KMS-11 (cell line): ENCODE measurements around the gene PTPRR.

Experiments
- H2AFZ ChIP-seq: fragments of 200-600 bp; sonication (generic); 2 replicates; pipeline ENCODE4 v1.6.1; 2016; ENCODE audit warnings: antibody characterized with exemption, mixed run types, low read depth
- H3K27ac ChIP-seq: fragments of 200-600 bp; sonication (generic); 2 replicates; pipeline ENCODE4 v1.6.1; 2016; ENCODE audit warnings: mild to moderate bottlenecking, mixed run types
- H3K27me3 ChIP-seq: fragments of 200-600 bp; sonication (generic); 2 replicates; pipeline ENCODE4 v1.6.1; 2017; ENCODE audit warnings: mild to moderate bottlenecking, low read depth, mixed run types, moderate library complexity; ENCODE audit not compliant: insufficient read depth
- H3K36me3 ChIP-seq: fragments of 200-600 bp; sonication (generic); 2 replicates; pipeline ENCODE4 v1.6.1; 2017; ENCODE audit warnings: mild to moderate bottlenecking, mixed run types; ENCODE audit not compliant: insufficient read depth
- H3K4me1 ChIP-seq: fragments of 200-600 bp; sonication (generic); 2 replicates; pipeline ENCODE4 v1.6.1; 2016; ENCODE audit warnings: mild to moderate bottlenecking, low read depth, mixed run types; ENCODE audit not compliant: poor library complexity, severe bottlenecking
- H3K4me2 ChIP-seq: fragments of 200-600 bp; sonication (generic); 2 replicates; pipeline ENCODE4 v1.7.0; 2016; ENCODE audit warnings: mild to moderate bottlenecking, mixed run types
- H3K4me3 ChIP-seq: fragments of 200-600 bp; sonication (generic); IDR thresholded peaks from 2 replicates; pipeline ENCODE4 v1.6.1; 2017; ENCODE audit warnings: low read depth, low read length, mixed read lengths; ENCODE audit not compliant: insufficient read depth
- H3K79me2 ChIP-seq: fragments of 200-600 bp; sonication (generic); 2 replicates; pipeline ENCODE4 v1.6.1; 2016; ENCODE audit warnings: low read depth, mixed run types; ENCODE audit not compliant: insufficient read depth
- H3K9ac ChIP-seq: fragments of 200-600 bp; sonication (generic); 2 replicates; pipeline ENCODE4 v1.6.1; 2016; ENCODE audit warnings: mild to moderate bottlenecking, mixed run types
- H4K20me1 ChIP-seq: fragments of 200-600 bp; sonication (generic); 2 replicates; pipeline ENCODE4 v1.6.1; 2016; ENCODE audit warnings: mild to moderate bottlenecking, mixed run types; ENCODE audit not compliant: insufficient read depth
- CTCF ChIP-seq: fragments of 200-600 bp; sonication (generic); conservative IDR thresholded peaks from 2 replicates; pipeline ENCODE4 v1.6.1; 2017; ENCODE audit warnings: low read depth, mild to moderate bottlenecking, antibody characterized with exemption, low read length, moderate library complexity, mixed read lengths

PTPRR gene

DNA sequence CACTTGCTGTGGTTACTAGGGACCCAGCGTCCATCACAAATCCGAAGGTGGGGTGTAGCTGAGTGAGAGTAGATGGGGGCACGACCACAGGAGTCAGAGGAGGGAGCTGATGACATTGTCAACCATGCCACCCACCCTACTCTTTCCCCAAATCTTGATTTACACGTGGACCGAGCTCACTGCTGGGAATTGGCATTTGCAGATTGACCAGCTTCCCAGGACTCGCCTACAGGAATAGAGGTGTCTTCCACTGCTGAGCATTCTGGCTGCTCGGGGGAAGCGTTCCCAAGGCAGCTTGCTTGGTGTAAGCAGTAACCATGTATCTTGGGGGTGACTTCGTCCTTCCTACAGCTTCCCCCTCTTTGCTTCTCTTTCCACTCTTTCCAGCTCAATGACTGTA, 353 bp upstream of the PTPRR start:
- no peak for TF ChIP-seq CTCF
- H3K4me3 ChIP-seq: no peak overlapping the region
- no peak overlapping the region for H3K4me2 ChIP-seq
- no peaks in the 10 kb centered on the region for H4K20me1 ChIP-seq
- H3K27ac ChIP-seq: no peak overlapping the region
- no peaks in the 10 kb centered on the region for H3K79me2 ChIP-seq
- H3K4me1 ChIP-seq: no peaks in the 10 kb centered on the region
- no peak overlapping the region for H3K9ac ChIP-seq
- H2AFZ ChIP-seq: no peak overlapping the region
- H3K36me3 ChIP-seq: no peaks in the 10 kb centered on the region
- H3K27me3 ChIP-seq: no peaks in the 10 kb centered on the region

DNA sequence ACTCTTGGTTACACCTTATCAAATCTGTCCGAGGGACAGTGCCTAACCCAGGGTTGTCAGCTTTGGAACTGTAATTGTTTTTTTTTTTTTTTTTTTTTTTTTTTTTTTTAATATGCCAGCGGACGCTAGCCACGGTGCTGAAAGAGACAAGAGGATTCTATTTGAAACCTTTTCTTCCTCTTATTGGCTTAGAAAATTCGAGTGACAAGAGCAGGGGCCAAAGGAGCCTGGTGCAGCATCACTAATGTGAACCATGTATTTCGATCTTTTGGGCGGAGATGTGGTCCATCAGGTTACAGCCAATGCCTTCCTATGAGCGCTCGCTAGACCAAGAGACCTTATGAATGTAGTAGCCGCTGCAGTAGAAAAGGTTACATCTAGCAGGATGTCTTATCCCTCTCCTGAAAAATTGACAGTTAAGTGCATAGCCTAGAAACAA, 922 bp downstream of the PTPRR start:
- H3K36me3 ChIP-seq: no peaks in the 10 kb centered on the region
- H3K4me1 ChIP-seq: no peaks in the 10 kb centered on the region
- no peak overlapping the region for H3K4me2 ChIP-seq
- H3K27ac ChIP-seq: no peak overlapping the region
- H2AFZ ChIP-seq: no peak overlapping the region
- no peak for TF ChIP-seq CTCF
- no peaks in the 10 kb centered on the region for H4K20me1 ChIP-seq
- no peak overlapping the region for H3K9ac ChIP-seq
- no peaks in the 10 kb centered on the region for H3K79me2 ChIP-seq
- H3K4me3 ChIP-seq: no peak overlapping the region
- H3K27me3 ChIP-seq: no peaks in the 10 kb centered on the region

DNA sequence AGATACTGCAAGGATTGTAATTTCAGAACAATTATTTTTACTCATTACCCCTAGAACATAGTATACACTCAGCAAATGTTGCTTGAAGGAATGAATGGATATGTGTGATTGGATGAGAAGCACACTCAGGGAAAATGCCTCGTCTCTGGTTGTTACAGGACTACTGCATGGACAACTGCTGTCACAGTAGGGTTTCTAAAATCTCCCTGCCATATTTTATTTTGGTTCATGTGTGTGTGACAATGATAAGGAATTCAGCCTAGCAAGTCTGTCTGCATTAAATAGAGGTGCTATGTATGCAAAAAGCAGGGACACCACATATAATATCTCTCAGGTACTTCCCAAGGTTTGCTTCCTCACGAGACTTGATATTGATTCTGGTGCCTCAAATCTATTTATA, 1.4 kb downstream of the PTPRR start:
- Histone ChIP-seq H3K27me3 (no peaks in the 10 kb centered on the region), H3K79me2 (no peaks in the 10 kb centered on the region), H3K36me3 (no peaks in the 10 kb centered on the region), H3K4me2 (no peak overlapping the region), H3K9ac (no peak overlapping the region), H2AFZ (no peak overlapping the region), H3K4me3 (no peak overlapping the region), H4K20me1 (no peaks in the 10 kb centered on the region), H3K27ac (no peak overlapping the region), H3K4me1 (no peaks in the 10 kb centered on the region)
- no peak for TF ChIP-seq CTCF

DNA sequence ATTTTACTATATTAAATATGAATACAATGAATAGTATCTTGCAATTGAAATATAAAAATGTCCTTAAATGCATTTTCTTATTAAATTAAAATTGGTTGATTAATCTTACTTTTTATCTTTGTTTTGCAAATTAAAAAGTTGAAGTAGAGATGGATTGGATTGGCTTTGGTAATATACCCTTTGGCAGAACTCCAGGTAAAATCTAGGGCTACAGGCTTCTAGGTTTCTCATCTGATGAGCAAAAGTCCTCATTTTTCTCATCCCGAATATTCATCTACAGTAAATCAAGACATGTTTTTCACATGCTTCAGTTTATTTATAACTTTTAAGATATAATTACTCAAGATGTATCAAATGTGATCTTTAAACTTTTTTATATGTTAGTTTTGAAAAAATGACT, 2.2 kb downstream of the PTPRR start:
- TF ChIP-seq CTCF: no peak
- H3K36me3 ChIP-seq: no peaks in the 10 kb centered on the region
- H3K4me1 ChIP-seq: no peaks in the 10 kb centered on the region
- H3K27ac ChIP-seq: no peak overlapping the region
- no peaks in the 10 kb centered on the region for H4K20me1 ChIP-seq
- H3K27me3 ChIP-seq: no peaks in the 10 kb centered on the region
- no peak overlapping the region for H3K4me3 ChIP-seq
- H3K9ac ChIP-seq: no peak overlapping the region
- no peaks in the 10 kb centered on the region for H3K79me2 ChIP-seq
- no peak overlapping the region for H3K4me2 ChIP-seq
- H2AFZ ChIP-seq: no peak overlapping the region

DNA sequence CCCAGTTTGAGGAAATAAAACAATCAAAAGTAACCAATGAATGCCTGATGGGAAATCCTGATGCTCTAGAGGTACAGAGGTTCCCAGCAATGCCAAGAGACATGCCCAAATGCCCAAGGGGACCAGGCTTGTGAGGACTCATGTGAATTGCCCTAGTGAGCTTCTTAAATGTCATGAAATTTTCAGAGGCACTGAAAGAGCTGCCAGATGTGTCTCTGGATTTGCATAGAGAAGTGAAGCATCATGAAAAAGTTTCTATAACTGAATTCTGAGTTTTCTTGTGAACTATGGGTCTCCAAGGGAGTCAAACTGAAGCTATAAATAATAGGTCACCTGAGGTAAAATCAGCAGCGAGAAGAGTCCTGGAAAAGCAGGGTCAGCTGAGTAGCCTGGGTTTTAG, 9.9 kb downstream of the PTPRR start:
- Histone ChIP-seq H3K27me3 (no peaks in the 10 kb centered on the region), H3K27ac (no peak overlapping the region), H3K4me2 (no peak overlapping the region), H3K36me3 (no peaks in the 10 kb centered on the region), H3K4me1 (no peaks in the 10 kb centered on the region), H3K9ac (no peak overlapping the region), H4K20me1 (no peaks in the 10 kb centered on the region), H2AFZ (no peak overlapping the region), H3K4me3 (no peak overlapping the region), H3K79me2 (no peaks in the 10 kb centered on the region)
- TF ChIP-seq CTCF: no peak
